GM12892 (cell line): ENCODE results near the gene C1GALT1.

Source experiments
- POLR2A ChIP-seq: IDR thresholded peaks from 2 replicates; pipeline ENCODE4 v1.6.1; 2011; ENCODE audit warnings: low read depth, low read length, control low read depth
- POLR2AphosphoS5 ChIP-seq: IDR thresholded peaks from 2 replicates; pipeline ENCODE4 v1.6.1; 2011; ENCODE audit warnings: low read depth, low read length, control low read depth
- TAF1 ChIP-seq: IDR thresholded peaks from 2 replicates; pipeline ENCODE4 v1.6.1; 2011; ENCODE audit warnings: low read depth, mild to moderate bottlenecking, control low read depth, low read length, borderline replicate concordance

DNA sequence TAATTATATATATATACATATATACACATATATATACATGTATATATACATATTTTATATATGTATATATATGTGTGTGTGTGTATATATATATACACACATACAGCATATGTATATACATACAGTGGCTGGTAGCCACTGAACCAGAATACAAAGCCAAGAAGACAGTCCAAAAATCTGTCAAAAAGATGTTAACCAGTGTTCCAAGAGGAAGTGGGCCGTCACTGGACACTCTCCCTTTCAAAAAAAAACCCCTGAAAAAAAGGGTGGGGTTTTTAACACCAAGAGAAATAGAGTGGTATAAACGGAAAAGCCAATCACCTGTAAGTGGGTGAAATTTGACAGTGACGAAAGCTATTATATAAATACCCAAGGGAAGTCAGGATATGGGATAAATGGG lies 31.1 kb upstream of the C1GALT1 start:
- TF ChIP-seq POLR2A (no peak), TAF1 (no peak), POLR2AphosphoS5 (no peak)
